ENCODE data around the gene CENPC.
"Not testable (repeated sequence)": the region's sequence is repeated elsewhere in the genome, so short reads cannot be mapped to it uniquely, and the experiment has no call there.

Gene CENPC

DNA sequence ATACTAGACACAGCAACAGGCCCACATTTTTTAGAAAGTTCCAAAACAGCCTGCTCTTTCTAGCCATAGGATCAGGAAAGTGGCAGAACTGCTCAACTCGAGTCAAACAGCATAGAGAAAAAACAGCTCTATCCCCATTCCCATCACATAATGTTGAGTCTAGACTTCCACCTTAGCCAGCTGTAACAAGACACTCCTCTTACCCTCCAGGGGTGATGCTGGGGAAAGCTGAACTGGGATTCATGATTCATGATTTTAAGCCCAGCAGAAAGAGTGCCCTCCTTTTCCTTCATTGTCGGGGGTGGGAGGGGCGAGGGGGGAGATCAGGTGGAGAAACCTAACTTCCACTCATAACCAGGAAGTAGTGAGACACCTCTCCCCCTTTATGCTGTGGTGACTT lies 86.1 kb downstream of the CENPC start (continued):
- TF ChIP-seq, protein P1, sequence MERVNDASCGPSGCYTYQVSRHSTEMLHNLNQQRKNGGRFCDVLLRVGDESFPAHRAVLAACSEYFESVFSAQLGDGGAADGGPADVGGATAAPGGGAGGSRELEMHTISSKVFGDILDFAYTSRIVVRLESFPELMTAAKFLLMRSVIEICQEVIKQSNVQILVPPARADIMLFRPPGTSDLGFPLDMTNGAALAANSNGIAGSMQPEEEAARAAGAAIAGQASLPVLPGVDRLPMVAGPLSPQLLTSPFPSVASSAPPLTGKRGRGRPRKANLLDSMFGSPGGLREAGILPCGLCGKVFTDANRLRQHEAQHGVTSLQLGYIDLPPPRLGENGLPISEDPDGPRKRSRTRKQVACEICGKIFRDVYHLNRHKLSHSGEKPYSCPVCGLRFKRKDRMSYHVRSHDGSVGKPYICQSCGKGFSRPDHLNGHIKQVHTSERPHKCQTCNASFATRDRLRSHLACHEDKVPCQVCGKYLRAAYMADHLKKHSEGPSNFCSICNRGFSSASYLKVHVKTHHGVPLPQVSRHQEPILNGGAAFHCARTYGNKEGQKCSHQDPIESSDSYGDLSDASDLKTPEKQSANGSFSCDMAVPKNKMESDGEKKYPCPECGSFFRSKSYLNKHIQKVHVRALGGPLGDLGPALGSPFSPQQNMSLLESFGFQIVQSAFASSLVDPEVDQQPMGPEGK (CRISPR knock-in tag; IDR thresholded peaks at IDR 0.05; ENCODE audit: borderline replicate concordance), result no peak
- TF ChIP-seq RARB (CRISPR knock-in tag; IDR thresholded peaks at IDR 0.05) (no peak), OSR1 (CRISPR knock-in tag; IDR thresholded peaks at IDR 0.05) (no peak), PPARA (CRISPR knock-in tag; IDR thresholded peaks at IDR 0.05; ENCODE audit: borderline replicate concordance) (no peak)
- TF ChIP-seq, protein P2, sequence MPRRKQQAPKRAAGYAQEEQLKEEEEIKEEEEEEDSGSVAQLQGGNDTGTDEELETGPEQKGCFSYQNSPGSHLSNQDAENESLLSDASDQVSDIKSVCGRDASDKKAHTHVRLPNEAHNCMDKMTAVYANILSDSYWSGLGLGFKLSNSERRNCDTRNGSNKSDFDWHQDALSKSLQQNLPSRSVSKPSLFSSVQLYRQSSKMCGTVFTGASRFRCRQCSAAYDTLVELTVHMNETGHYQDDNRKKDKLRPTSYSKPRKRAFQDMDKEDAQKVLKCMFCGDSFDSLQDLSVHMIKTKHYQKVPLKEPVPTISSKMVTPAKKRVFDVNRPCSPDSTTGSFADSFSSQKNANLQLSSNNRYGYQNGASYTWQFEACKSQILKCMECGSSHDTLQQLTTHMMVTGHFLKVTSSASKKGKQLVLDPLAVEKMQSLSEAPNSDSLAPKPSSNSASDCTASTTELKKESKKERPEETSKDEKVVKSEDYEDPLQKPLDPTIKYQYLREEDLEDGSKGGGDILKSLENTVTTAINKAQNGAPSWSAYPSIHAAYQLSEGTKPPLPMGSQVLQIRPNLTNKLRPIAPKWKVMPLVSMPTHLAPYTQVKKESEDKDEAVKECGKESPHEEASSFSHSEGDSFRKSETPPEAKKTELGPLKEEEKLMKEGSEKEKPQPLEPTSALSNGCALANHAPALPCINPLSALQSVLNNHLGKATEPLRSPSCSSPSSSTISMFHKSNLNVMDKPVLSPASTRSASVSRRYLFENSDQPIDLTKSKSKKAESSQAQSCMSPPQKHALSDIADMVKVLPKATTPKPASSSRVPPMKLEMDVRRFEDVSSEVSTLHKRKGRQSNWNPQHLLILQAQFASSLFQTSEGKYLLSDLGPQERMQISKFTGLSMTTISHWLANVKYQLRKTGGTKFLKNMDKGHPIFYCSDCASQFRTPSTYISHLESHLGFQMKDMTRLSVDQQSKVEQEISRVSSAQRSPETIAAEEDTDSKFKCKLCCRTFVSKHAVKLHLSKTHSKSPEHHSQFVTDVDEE (CRISPR knock-in tag; IDR thresholded peaks at IDR 0.05), result no peak

DNA sequence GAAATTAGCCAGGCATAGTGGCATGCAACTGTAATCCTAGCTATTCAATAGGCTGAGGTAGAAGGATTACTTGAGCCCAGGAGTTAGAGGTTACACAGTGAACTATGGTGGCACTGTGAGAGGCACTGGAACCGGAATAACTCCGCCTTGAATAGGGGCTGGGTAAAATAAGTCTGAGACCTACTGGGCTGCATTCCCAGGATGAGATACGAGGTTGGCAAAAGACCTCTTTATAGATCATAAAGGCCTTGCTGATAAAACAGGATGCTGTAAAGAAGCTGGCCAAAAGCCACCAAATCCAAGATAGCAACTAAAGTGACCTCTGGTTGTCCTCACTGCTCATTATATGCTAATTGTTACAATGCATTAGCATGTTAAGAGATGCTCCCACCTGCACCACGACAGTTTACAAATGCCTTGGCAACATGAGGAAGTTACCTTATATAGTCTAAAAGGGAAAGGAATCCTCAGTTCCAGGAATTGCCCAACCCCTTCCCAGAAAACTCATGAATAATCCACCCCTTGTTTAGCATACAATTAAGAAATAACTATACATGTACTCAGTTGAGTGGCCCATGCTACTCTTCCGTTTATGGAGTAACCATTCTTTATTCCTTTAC lies 88.6 kb downstream of the CENPC start:
- TF ChIP-seq RARB (CRISPR knock-in tag; IDR thresholded peaks at IDR 0.05) (no peak), ARNTL (CRISPR knock-in tag; IDR thresholded peaks at IDR 0.05; ENCODE audit: borderline replicate concordance, low read depth) (no peak), OSR1 (CRISPR knock-in tag; IDR thresholded peaks at IDR 0.05) (no peak), ESRRG (CRISPR knock-in tag; IDR thresholded peaks at IDR 0.05) (no peak), BACH2 (CRISPR knock-in tag; IDR thresholded peaks at IDR 0.05; ENCODE audit: borderline replicate concordance) (no peak)
- TF ChIP-seq, protein P2 (CRISPR knock-in tag; IDR thresholded peaks at IDR 0.05), result no peak
- no peak for ATAC-seq

DNA sequence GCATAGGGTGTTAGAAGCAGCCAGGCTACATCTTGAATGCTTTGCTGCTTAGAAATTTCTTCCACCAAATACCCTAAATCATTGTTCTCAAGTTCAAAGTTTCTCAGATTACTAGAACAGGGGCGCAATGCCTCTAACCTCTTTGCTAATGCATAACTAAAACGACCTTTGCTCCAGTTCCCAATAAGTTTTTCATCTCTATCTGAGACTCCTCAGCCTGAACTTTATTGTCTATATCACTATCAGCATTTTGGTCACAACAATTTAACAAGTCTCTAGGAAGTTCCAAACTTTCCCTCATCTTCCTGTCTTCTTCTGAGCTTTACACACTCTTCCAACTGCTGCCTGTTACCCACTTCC lies 92.5 kb downstream of the CENPC start:
- not testable (repeated sequence) for ATAC-seq

DNA sequence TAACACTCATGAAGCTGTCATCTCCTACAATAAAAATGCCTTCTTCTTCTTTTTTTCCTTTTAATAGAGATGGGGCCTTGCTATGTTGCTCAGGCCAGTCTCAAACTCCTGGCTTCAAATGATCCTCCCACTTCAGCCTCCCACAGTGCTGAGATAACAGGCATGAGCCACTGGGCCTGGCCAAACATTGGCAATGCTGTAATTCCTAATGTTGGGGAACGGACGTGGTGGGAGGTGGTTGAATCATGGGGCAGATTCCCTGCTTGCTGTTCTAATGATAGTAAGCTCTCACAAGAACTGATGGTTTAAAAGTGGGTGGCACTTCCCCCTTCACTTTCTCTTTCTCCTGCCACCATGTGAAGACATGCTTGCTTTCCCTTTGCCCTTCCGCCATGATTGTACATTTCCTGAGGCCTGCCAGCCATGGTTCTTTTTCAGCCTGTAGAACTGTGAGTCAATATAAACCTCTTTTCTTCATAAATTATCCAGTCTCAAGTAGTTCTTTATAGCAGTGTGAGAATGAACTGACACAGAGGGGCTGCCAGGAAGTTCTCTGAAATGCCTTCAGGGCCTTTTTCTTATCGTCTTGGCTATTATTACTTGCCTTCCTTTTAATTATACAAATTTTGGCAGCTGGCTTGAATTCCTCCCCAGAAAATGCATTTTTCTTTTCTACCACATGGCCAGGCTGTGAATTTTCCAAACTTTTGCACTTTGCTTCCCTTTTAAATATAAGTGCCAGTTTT lies 93.0 kb downstream of the CENPC start:
- TF ChIP-seq ISL1 (CRISPR knock-in tag; IDR thresholded peaks at IDR 0.05) (peak; percentile 64), PPARA (CRISPR knock-in tag; IDR thresholded peaks at IDR 0.05; ENCODE audit: borderline replicate concordance) (no peak), ZNF8 (CRISPR knock-in tag; IDR thresholded peaks at IDR 0.05) (no peak), ZNF565 (CRISPR knock-in tag; conservative IDR thresholded peaks at IDR 0.05; ENCODE audit: low read depth) (no peak)
- TF ChIP-seq, protein P3, sequence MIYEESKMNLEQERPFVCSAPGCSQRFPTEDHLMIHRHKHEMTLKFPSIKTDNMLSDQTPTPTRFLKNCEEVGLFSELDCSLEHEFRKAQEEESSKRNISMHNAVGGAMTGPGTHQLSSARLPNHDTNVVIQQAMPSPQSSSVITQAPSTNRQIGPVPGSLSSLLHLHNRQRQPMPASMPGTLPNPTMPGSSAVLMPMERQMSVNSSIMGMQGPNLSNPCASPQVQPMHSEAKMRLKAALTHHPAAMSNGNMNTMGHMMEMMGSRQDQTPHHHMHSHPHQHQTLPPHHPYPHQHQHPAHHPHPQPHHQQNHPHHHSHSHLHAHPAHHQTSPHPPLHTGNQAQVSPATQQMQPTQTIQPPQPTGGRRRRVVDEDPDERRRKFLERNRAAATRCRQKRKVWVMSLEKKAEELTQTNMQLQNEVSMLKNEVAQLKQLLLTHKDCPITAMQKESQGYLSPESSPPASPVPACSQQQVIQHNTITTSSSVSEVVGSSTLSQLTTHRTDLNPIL (CRISPR knock-in tag; IDR thresholded peaks at IDR 0.05; ENCODE audit: low read depth), result 0 out of 2 replicates have a peak, but pooled peaks have one; percentile 27
- no peak for ATAC-seq

DNA sequence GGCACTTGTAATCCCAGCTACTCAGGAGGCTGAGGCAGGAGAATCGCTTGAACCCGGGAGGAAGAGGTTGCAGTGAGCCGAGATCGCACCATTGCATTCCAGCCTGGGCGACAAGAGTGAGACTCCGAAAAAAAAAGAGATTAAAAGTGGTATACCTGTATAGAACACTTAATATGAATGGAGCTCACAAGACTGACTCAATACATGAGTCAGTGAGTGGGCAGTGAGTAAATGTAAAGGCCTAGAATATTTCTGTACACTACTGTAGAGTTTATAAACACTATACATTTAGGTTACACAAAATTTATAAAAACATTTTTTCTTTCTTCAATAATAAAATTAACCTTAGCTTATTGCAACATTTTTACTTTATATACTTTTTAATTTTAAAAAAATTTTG lies 93.8 kb downstream of the CENPC start:
- no peak for ATAC-seq
- TF ChIP-seq ZFP3 (CRISPR knock-in tag; IDR thresholded peaks at IDR 0.05) (no peak), CSDC2 (CRISPR knock-in tag; IDR thresholded peaks at IDR 0.05) (no peak), ARNTL (CRISPR knock-in tag; IDR thresholded peaks at IDR 0.05; ENCODE audit: borderline replicate concordance, low read depth) (no peak), ISL1 (CRISPR knock-in tag; IDR thresholded peaks at IDR 0.05) (no peak), ZNF8 (CRISPR knock-in tag; IDR thresholded peaks at IDR 0.05) (no peak), ESRRG (CRISPR knock-in tag; IDR thresholded peaks at IDR 0.05) (no peak)
- TF ChIP-seq, protein P1 (CRISPR knock-in tag; IDR thresholded peaks at IDR 0.05; ENCODE audit: borderline replicate concordance), result no peak
- TF ChIP-seq, protein P3 (CRISPR knock-in tag; IDR thresholded peaks at IDR 0.05; ENCODE audit: low read depth), result no peak
- TF ChIP-seq, protein P4, sequence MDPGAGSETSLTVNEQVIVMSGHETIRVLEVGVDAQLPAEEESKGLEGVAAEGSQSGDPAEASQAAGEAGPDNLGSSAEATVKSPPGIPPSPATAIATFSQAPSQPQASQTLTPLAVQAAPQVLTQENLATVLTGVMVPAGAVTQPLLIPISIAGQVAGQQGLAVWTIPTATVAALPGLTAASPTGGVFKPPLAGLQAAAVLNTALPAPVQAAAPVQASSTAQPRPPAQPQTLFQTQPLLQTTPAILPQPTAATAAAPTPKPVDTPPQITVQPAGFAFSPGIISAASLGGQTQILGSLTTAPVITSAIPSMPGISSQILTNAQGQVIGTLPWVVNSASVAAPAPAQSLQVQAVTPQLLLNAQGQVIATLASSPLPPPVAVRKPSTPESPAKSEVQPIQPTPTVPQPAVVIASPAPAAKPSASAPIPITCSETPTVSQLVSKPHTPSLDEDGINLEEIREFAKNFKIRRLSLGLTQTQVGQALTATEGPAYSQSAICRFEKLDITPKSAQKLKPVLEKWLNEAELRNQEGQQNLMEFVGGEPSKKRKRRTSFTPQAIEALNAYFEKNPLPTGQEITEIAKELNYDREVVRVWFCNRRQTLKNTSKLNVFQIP (CRISPR knock-in tag; IDR thresholded peaks at IDR 0.05; ENCODE audit: borderline replicate concordance, low read depth), result no peak

Data from SK-N-SH treated with all-trans-retinoic acid at 6 μM for 48 hours (cell line).